WERI-Rb-1 (cell line): ENCODE results near the gene ASB6.

Source experiments
- DNase-seq: peaks from one replicate; pipeline ENCODE4 v3.0.0-alpha.2; 2020
- H3K27ac ChIP-seq: fragments of 250-450 bp; sonication (Bioruptor Pico); 2 replicates; pipeline ENCODE4 v1.5.1; 2020; ENCODE audit warnings: mild to moderate bottlenecking, moderate library complexity
- H3K27me3 ChIP-seq: fragments of 250-450 bp; sonication (Bioruptor Pico); 2 replicates; pipeline ENCODE4 v1.5.1; 2021; ENCODE audit warnings: mild to moderate bottlenecking, low read depth, moderate library complexity; ENCODE audit not compliant: insufficient read depth, severe bottlenecking
- H3K36me3 ChIP-seq: fragments of 250-450 bp; sonication (Bioruptor Pico); 2 replicates; pipeline ENCODE4 v1.5.1; 2020; ENCODE audit warnings: mild to moderate bottlenecking, moderate library complexity
- H3K4me3 ChIP-seq: 2 replicates; pipeline ENCODE4 v1.5.1; 2011; ENCODE audit warnings: low read depth, mild to moderate bottlenecking, control low read depth, low read length
- H3K9me3 ChIP-seq: fragments of 250-450 bp; sonication (Bioruptor Pico); 2 replicates; pipeline ENCODE4 v1.5.1; 2021; ENCODE audit warnings: mild to moderate bottlenecking, moderate library complexity; ENCODE audit not compliant: severe bottlenecking
- TF ChIP-seq, protein P1 (sequence below): IDR thresholded peaks from 2 replicates; pipeline ENCODE4 v1.5.1; 2011; ENCODE audit warnings: low read depth, mild to moderate bottlenecking, control low read depth, inconsistent platforms, low read length

ASB6 gene

GRCh38 chr9:129610213-129610472 is 31.8 kb downstream of the ASB6 start:
- peak overlapping the region; percentile 61 for H3K27ac ChIP-seq
- TF ChIP-seq, protein P1, sequence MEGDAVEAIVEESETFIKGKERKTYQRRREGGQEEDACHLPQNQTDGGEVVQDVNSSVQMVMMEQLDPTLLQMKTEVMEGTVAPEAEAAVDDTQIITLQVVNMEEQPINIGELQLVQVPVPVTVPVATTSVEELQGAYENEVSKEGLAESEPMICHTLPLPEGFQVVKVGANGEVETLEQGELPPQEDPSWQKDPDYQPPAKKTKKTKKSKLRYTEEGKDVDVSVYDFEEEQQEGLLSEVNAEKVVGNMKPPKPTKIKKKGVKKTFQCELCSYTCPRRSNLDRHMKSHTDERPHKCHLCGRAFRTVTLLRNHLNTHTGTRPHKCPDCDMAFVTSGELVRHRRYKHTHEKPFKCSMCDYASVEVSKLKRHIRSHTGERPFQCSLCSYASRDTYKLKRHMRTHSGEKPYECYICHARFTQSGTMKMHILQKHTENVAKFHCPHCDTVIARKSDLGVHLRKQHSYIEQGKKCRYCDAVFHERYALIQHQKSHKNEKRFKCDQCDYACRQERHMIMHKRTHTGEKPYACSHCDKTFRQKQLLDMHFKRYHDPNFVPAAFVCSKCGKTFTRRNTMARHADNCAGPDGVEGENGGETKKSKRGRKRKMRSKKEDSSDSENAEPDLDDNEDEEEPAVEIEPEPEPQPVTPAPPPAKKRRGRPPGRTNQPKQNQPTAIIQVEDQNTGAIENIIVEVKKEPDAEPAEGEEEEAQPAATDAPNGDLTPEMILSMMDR: no peak
- peak overlapping the region; percentile 46 for H3K4me3 ChIP-seq

DNA sequence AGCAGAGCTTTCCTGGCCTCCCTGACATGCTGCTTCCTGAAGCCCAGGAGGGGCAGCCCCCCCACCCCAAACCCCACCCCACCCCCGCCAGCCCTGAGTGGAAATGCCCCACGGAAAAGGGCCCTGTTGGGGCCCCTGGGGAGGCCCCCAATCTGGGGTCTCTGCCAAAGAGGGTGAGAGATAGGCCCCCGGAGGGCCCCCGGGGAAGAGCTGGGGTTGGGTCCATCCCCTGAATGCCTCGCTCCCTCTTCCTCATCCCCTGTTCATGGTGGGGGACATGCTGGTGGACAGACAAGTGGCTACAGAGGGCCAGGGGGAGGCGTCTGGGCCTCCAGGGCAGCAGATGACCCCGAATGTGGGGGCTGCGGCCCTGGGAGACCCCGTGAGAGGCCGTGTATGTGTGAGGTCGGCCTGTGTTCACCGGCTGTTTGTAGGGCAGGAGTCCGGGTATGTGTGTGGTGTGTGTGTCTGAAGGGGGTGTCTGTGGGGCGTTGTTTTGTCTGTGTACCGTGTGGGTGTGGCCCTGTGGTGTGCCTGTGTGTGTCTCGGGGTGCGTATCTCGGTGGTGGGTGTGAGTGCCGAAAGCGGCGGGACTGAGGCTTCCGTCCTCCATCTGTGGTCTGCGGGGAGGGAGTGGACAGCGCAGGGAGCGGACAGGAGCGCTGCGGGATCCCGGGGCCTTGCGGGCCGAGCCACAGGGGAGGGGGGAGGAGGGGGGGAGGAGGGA is 32.3 kb downstream of the ASB6 start:
- Histone ChIP-seq H3K4me3 (peak overlapping the region; percentile 6), H3K27me3 (no peaks in the 10 kb centered on the region), H3K9me3 (no peaks in the 10 kb centered on the region), H3K36me3 (no peaks in the 10 kb centered on the region), H3K27ac (no peak overlapping the region)
- peak; percentile 34 for DNase-seq
- TF ChIP-seq, protein P1: no peak

More at GRCh38 chr9:129610213-129610472, 31.8 kb downstream of the ASB6 start:
- Histone ChIP-seq H3K9me3 (no peaks in the 10 kb centered on the region), H3K27me3 (no peaks in the 10 kb centered on the region), H3K36me3 (no peaks in the 10 kb centered on the region)
- no peak for DNase-seq

GRCh38 chr9:129608561-129609481 is 33.1 kb downstream of the ASB6 start:
- no peaks in the 10 kb centered on the region for H3K27me3 ChIP-seq
- TF ChIP-seq, protein P1: no peak
- no peaks in the 10 kb centered on the region for H3K9me3 ChIP-seq
- no peak overlapping the region for H3K4me3 ChIP-seq
- no peaks in the 10 kb centered on the region for H3K36me3 ChIP-seq
- DNase-seq: no peak
- no peak overlapping the region for H3K27ac ChIP-seq

DNA sequence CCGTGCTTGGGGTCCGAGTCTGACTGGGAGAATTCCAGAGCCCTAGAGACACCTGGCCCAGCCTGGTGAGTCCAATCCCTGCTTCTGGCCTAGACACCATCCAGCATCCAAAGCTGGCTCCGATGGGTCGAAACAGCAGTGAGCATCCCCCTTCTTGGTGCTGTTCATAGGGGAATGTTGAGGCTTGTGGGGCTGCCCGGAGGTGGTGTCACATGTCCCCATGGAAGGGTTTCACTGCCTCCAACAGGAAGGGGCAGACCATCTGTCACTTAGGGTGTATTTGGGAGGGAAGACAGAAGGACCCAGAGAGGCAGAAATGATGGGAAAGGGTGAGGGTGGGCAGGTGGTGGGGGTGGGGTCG is 34.9 kb downstream of the ASB6 start:
- TF ChIP-seq, protein P1: no peak
- DNase-seq: no peak
- Histone ChIP-seq H3K9me3 (no peaks in the 10 kb centered on the region), H3K36me3 (no peaks in the 10 kb centered on the region), H3K4me3 (no peak overlapping the region), H3K27ac (peak overlapping the region; percentile 68), H3K27me3 (no peaks in the 10 kb centered on the region)

- Histone ChIP-seq H3K9me3 (no peaks in the 10 kb centered on the region), H3K27ac (peak overlapping the region; percentile 68), H3K27me3 (no peaks in the 10 kb centered on the region), H3K4me3 (no peak overlapping the region), H3K36me3 (no peaks in the 10 kb centered on the region)
- DNase-seq: peak; percentile 61
- TF ChIP-seq, protein P1: no peak
These were observed 35.6 kb downstream of the ASB6 start for GRCh38 chr9:129606161-129607026.
